GM18526 (cell line): ENCODE results near the gene TNNI3.

Experiments used
- POLR2A ChIP-seq: IDR thresholded peaks from 3 replicates; pipeline ENCODE4 v1.6.1; 2011; ENCODE audit not compliant: insufficient read length; ENCODE audit errors: extremely low read depth

TNNI3 gene

DNA sequence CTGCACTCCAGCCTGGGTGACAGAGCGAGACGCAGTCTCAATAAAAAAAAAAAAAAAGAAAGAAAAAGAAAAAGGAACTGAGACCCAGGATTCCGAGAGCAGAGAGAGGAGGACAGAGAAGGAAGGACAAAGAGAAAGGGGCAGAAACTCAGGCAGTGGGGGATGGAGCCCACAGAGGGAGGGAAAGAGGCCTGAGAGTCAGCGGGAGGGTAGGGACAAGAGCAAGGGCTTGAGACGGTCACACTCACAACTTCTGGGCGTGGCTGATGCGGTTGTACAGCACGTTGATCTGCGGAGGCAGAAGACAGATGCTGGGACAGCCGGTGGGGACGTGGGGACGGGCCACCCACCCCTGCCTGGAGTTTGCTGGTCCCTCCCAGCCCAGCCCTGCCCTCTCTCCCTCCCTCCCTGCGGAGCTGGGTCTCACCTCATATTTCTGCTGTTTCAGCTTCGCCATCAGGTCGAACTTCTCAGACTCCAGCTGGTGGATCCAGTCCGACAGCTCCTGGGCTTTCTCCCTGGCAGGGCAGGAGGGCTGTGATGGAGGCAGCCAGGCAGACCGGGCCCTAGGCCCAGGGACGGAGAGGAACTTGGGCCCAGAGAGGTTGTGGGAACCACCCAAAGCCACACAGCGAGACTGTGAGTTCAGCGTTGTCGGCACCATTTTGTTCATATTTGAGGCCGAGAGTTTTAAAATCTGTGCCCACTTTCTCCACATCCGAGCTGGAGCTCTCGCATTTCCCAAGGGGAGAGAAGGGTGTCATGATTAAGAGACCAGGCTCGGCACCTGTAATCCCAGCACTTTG is 23.7 kb downstream of the TNNI3 start:
- TF ChIP-seq POLR2A, result no peak

- no peak for TF ChIP-seq POLR2A
Observed at GRCh38 chr19:55132453-55133129, 24.9 kb downstream of the TNNI3 start.

GRCh38 chr19:55131421-55131820 is 26.1 kb downstream of the TNNI3 start:
- no peak for TF ChIP-seq POLR2A

DNA sequence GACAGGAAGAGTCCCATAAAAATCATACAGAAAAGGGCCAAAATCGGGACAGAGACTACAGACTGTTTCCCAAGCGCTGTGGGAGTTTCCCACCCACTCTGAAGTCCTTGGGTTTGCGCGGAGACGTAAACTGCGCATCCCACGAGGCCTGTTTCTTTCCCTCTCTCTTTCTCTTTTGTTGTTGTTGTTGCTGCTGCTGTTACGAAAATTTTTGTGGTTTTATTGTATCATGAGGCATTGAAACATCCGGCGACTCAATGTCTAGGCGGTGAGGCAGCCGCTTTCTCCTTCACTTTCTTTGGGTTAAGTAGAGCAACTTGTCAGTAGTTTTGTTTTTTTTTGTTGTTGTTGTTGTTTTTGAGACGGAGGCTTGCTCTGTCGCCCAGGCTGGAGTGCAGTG is 38.5 kb downstream of the TNNI3 start:
- TF ChIP-seq POLR2A, result no peak

DNA sequence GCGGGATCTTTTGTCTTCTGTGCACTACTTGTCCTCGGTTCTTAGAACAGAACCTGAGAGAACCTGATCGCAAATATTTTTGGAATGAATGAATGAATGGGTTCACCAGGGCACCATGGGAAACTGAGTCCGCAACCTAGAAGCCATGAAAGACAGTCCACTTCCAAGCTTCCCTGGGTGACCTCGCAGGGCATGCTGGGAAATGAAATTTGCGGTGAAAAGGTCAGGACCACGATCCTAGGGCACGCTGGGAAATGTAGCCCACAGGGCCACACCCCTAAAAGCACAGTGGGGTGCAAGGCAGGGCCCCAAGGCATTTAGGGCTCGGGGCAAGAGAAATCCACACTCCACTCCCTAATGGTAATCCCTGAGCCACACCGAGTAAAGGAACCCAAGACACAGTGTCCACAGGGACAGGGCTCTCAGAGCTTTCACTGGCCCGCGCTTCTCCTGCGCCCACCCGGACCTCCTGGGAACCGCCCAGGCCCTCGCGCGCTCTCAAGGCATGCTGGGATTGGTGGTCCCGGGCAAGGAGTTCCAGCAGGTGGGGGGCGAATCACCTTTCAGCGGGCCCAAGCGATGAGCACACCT is 39.0 kb downstream of the TNNI3 start:
- TF ChIP-seq POLR2A, result no peak

- peak; percentile 69 for TF ChIP-seq POLR2A
Observed at GRCh38 chr19:55117663-55118391, 39.7 kb downstream of the TNNI3 start.

DNA sequence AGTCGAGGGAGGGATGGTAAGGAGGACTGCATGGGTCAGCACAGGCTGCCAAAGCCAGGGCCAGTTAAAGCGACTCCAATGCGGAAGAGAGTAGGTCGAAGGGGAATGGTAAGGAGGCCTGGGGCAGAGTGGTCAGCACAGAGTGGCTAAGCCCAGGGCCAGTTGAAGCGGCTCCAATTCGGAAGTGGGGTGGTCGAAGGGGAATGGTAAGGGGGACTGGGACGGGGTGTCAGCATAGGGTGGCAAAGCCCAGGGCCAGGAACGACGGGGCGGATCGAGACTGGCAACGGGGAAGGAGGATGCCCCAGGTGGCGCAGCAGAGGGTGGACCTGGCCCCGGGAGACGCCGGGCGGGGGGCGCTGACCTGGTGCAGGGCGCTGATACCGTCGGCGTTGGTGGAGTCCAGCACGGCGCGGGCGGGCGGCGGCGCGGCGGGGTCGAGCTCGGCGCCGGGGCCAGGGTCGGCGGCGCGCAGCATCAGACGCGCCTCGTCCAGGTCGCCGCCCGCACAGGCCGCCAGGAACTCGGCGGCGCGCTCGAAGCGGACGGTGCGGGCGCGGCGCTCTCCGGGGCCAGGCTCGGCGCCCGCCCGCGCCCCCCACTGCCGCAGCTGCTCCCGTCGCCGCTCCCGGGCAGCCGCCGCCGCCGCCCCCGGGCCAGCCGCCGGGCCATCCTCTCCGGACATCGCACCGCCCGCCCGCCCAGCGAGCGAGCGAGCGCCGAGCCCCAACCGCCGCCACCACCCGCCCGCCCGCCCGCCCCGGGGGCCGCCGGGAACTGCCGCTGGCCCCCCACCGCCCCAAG is 40.5 kb downstream of the TNNI3 start, which contains the start of gene PPP1R12C:
Gene PPP1R12C (minus strand): TSS at position 779 of the 804 bp plus-strand sequence. CDS start 94 bp downstream, at position 685.
- no peak for TF ChIP-seq POLR2A

DNA sequence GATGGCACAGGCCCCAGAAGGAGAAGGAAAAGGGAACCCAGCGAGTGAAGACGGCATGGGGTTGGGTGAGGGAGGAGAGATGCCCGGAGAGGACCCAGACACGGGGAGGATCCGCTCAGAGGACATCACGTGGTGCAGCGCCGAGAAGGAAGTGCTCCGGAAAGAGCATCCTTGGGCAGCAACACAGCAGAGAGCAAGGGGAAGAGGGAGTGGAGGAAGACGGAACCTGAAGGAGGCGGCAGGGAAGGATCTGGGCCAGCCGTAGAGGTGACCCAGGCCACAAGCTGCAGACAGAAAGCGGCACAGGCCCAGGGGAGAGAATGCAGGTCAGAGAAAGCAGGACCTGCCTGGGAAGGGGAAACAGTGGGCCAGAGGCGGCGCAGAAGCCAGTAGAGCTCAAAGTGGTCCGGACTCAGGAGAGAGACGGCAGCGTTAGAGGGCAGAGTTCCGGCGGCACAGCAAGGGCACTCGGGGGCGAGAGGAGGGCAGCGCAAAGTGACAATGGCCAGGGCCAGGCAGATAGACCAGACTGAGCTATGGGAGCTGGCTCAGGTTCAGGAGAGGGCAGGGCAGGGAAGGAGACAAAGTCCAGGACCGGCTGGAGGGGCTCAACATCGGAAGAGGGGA is 41.2 kb downstream of the TNNI3 start:
- TF ChIP-seq POLR2A, result peak; percentile 32

GRCh38 chr19:55115446-55116065 is 42.0 kb downstream of the TNNI3 start:
- TF ChIP-seq POLR2A, result no peak

DNA sequence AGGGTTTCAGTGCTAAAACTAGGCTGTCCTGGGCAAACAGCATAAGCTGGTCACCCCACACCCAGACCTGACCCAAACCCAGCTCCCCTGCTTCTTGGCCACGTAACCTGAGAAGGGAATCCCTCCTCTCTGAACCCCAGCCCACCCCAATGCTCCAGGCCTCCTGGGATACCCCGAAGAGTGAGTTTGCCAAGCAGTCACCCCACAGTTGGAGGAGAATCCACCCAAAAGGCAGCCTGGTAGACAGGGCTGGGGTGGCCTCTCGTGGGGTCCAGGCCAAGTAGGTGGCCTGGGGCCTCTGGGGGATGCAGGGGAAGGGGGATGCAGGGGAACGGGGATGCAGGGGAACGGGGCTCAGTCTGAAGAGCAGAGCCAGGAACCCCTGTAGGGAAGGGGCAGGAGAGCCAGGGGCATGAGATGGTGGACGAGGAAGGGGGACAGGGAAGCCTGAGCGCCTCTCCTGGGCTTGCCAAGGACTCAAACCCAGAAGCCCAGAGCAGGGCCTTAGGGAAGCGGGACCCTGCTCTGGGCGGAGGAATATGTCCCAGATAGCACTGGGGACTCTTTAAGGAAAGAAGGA is 42.9 kb downstream of the TNNI3 start:
- TF ChIP-seq POLR2A, result no peak

DNA sequence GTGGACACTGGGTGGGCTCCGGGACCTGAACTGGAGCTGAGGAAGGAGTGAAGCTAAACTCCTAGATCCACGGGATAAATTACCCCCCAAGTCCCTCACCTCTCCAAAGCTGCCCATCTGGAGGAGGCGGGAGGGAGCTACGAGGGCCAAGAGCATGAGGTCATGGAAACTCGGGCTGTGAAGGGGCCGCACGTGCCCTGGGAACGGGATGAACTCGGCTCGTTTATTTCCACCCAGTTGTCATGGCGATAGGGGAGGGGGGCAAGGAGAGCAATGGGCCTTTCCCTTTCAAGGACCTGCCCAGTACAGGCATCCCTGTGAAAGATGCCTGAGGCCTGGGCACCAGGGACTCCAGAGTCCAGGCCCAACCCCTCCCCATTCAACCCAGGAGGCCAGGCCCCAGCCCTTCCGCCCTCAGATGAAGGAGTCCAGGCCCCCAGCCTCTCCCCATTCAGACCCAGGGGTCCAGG is 43.9 kb downstream of the TNNI3 start:
- TF ChIP-seq POLR2A, result no peak

GRCh38 chr19:55112777-55113569 is 44.6 kb downstream of the TNNI3 start:
- TF ChIP-seq POLR2A, result no peak

DNA sequence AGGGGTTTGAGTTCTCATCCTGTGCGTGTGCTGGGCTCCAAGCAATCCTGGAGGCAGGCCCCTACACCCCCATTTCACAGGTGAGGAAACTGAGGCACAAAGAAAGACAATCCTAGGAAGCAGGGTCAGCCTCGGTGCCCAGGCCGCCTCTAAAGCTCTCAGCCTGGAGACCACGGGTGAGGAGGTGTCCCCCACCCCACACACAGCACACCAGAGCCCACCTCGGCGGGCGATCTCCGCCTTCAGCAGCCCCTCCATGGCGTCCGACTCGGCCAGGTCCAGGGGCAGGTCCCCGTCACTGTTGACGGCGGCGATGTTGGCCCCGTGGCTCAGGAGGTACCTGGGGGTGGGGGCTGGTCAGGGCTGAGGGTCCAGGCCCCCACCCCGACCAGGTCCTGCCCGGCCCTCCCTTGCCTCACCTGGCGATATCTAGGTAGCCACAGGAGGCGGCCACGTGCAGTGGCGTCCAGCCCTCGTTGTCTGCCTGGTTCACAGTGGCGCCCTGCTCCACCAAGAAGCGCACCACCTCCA is 45.2 kb downstream of the TNNI3 start:
- no peak for TF ChIP-seq POLR2A
